ENCODE measurements around the gene RPS6KA3.
"Not testable (repeated sequence)": the region's sequence is repeated elsewhere in the genome, so short reads cannot be mapped to it uniquely, and the experiment has no call there.

RPS6KA3 gene

GRCh38 chrX:20217906-20218305 lies 48.8 kb downstream of the RPS6KA3 start:
- DNase-seq: no peak

- DNase-seq: peak; percentile 8
Observed at GRCh38 chrX:20217271-20217670, 49.4 kb downstream of the RPS6KA3 start.

GRCh38 chrX:20215565-20215964 lies 51.1 kb downstream of the RPS6KA3 start:
- DNase-seq: no peak

- no peak for DNase-seq
Observed at GRCh38 chrX:20212486-20213089, 54.1 kb downstream of the RPS6KA3 start.

GRCh38 chrX:20211261-20211786 lies 55.4 kb downstream of the RPS6KA3 start:
- no peak for DNase-seq

GRCh38 chrX:20205927-20206708 lies 60.6 kb downstream of the RPS6KA3 start:
- no peak for DNase-seq

- DNase-seq: no peak
Observed at GRCh38 chrX:20204351-20204750, 62.4 kb downstream of the RPS6KA3 start.

GRCh38 chrX:20197641-20198210 lies 69.0 kb downstream of the RPS6KA3 start:
- no peak for DNase-seq

- DNase-seq: no peak
Observed at GRCh38 chrX:20189171-20189570, 77.5 kb downstream of the RPS6KA3 start.

GRCh38 chrX:20181598-20182329 lies 84.9 kb downstream of the RPS6KA3 start:
- DNase-seq: no peak

GRCh38 chrX:20177093-20177492 lies 89.6 kb downstream of the RPS6KA3 start:
- no peak for DNase-seq

- no peak for DNase-seq
Observed at GRCh38 chrX:20173856-20174255, 92.9 kb downstream of the RPS6KA3 start.

GRCh38 chrX:20173313-20173712 lies 93.4 kb downstream of the RPS6KA3 start:
- no peak for DNase-seq

GRCh38 chrX:20171887-20172286 lies 94.8 kb downstream of the RPS6KA3 start:
- no peak for DNase-seq

GRCh38 chrX:20162516-20162915 lies 104.2 kb downstream of the RPS6KA3 start:
- DNase-seq: not testable (repeated sequence)

- no peak for DNase-seq
Observed at GRCh38 chrX:20159797-20160385, 106.8 kb downstream of the RPS6KA3 start.

GRCh38 chrX:20151689-20152088 lies 115.0 kb downstream of the RPS6KA3 start:
- no peak for DNase-seq

- DNase-seq: no peak
Observed at GRCh38 chrX:20149326-20149725, 117.4 kb downstream of the RPS6KA3 start.

GRCh38 chrX:20147561-20147960 lies 119.1 kb downstream of the RPS6KA3 start:
- DNase-seq: no peak

- DNase-seq: no peak
Observed at GRCh38 chrX:20144491-20144890, 122.2 kb downstream of the RPS6KA3 start.

- DNase-seq: no peak
Observed at GRCh38 chrX:20143561-20143960, 123.1 kb downstream of the RPS6KA3 start.

GRCh38 chrX:20143111-20143510 lies 123.6 kb downstream of the RPS6KA3 start:
- no peak for DNase-seq

Measured in NCI-H2029 treated with DMSO at 0.1 percent for 48 hours (cell line).